NCI-H2196 (cell line): ENCODE measurements around the gene ASPSCR1.

Experiments used
- DNase-seq: peaks from one replicate; lab custom pipeline; 2025; ENCODE audit not compliant: unreplicated experiment; lab: John Stamatoyannopoulos, UW

ASPSCR1 gene

DNA sequence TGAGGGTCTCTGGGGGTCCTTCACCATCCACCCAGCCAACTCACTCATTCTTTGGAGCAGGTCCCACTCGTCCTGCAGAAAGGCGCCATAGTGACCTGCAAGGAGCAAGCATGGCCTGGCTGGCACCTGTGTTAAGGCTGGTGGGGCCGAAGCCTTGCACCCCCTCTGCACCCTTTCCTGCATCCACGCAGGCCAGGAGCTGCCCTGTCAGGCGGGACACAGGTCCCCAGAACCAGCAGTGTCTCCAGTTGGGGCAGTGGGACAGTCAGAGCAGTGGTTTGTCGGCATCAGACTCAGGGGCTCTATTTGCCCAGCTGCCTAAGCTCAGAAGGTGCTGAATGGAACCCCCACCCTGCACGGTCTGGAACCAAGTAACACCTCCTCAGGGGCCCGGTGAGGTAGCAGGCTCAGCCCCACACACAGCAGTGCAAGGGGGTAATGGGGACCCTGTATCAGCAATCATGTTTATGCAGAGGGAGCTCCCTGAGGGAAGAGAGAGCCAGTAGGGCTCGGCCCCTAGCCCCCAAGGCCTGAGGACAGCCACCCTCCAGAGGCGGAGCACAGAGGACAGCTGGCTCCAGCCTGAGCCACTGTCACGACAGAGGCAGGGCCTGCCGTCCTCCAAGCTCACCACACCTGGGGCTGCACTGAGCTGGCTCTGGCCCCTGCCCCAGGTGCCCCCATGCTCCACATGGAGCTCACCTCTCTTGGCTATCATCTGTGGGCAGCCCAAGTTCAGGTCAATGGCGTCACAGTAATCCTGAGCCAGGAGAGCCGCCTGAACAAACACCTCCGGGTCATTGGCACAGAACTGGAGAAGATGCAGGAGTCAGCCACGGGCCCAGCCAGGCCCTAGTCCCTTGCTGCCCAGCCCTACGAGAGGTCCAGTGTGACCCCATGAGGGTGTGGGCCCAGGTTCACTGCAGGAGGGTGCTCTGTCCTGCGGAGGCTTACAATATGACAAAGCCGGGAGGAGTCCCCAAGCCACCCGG, 86.3 kb downstream of the ASPSCR1 start:
- no peak for DNase-seq

DNA sequence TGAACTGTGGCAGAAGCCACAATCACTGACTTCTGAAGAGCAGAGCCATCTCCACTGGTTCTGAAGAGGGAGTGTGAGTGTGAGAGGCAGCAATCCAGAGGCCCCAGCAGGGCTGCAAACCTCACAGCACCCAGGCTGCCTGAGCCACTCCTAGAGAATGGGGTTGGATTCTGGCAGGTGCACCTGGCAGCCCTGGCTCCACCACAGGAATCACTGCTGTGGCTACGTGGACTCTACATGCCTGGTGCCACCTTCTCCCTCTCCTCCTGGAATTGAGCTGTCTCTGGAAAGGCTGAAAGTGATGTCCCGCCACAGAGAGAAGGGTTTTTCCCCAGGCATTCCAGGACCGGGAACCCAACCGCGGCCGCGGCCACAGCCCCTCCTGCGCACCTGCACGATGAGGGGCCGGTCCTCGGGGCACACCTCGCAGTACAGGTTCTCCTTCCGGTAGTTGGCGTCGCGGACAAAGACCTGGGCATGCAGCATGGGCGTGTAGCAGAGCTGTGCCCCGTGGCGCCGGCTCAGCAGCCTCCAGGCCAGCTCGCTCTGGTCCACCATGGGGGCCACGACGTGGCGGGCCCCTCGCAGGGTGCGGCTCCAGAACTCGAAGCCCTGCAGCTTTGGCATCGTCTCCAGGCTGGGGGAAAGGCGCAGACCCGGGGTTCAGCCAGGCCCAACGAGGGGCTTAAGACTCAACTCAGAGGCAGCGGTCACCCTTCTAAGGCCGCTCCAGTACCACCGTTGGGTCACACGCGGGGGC, 87.2 kb downstream of the ASPSCR1 start:
- DNase-seq = peak; percentile 57

DNA sequence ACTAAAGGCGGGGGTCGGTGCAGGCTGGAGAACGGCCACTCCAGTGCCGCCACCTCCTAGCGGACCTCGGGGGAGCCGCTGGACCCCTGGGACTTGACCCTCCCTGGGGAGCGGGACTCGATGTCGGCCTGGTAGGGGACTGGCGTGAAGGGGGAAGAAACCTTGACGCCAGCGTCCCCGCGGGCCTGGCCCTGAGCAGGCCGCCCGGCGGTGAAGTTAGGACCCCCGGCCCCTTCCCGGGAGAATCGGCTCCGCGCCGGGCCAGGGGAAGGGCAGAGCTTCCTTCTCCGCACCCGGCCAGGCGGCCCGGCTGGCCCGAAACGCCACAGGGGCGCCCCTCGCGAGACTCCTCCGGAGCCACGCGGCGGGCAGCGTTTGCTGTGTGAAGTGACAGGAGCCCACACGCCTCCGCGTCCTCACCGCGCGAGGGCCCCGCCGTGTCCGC, 87.8 kb downstream of the ASPSCR1 start:
- no peak for DNase-seq

- DNase-seq = peak; percentile 82
These were observed 88.3 kb downstream of the ASPSCR1 start, which contains the start of gene DUS1L for GRCh38 chr17:82065638-82066303. DUS1L (minus strand) TSS chr17:82065804; CDS start chr17:82065059, 745 bp downstream.
